Loucy (cell line): ENCODE measurements around the gene MYH13.

Experiments used
- EZH2phosphoT487 ChIP-seq: fragments of 200-600 bp; IDR thresholded peaks from 2 replicates; pipeline ENCODE4 v1.6.1; 2018; ENCODE audit warnings: antibody characterized with exemption, mild to moderate bottlenecking, moderate library complexity, borderline replicate concordance
- TF ChIP-seq, protein P1 (sequence below): fragments of 200-600 bp; sonication (generic); conservative IDR thresholded peaks from 2 replicates; pipeline ENCODE4 v1.5.1; 2014; ENCODE audit warnings: mild to moderate bottlenecking, antibody characterized with exemption, low read length

DNA sequence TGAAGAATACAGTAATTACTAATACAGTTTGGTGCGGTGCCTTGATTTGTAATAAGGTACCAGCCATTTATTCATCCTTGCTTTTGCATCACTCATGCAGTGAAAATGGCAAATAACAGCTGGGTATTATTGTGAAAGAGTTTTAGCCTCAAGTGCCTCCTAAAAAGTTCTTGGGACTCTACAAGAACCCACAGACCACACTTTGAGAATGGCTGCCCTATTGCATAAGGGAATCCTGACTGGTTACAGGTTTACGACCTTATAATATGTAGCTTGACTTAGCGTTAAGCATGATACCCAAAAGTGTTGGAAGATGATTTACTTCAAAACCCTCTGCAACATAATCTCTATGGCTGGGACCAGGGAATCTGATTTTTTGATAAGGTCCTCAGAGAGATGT is 4.2 kb downstream of the MYH13 start:
- TF ChIP-seq, protein P1, sequence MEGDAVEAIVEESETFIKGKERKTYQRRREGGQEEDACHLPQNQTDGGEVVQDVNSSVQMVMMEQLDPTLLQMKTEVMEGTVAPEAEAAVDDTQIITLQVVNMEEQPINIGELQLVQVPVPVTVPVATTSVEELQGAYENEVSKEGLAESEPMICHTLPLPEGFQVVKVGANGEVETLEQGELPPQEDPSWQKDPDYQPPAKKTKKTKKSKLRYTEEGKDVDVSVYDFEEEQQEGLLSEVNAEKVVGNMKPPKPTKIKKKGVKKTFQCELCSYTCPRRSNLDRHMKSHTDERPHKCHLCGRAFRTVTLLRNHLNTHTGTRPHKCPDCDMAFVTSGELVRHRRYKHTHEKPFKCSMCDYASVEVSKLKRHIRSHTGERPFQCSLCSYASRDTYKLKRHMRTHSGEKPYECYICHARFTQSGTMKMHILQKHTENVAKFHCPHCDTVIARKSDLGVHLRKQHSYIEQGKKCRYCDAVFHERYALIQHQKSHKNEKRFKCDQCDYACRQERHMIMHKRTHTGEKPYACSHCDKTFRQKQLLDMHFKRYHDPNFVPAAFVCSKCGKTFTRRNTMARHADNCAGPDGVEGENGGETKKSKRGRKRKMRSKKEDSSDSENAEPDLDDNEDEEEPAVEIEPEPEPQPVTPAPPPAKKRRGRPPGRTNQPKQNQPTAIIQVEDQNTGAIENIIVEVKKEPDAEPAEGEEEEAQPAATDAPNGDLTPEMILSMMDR = no peak
- TF ChIP-seq EZH2phosphoT487 = no peak
